Esophagus muscularis mucosa (tissue), 4 donors: ENCODE results near the gene PRICKLE3. TPM values are rescaled to one million over a fixed set of nuclear protein-coding genes. Genes with fewer than 3 reads are reported as not detected.

Source experiments
- DNase-seq: peaks from one replicate; pipeline ENCODE4 v3.0.0-alpha.2; 2017; ENCODE audit errors: extremely low spot score
- H3K27ac ChIP-seq, 4 donors: fragments of 200-600 bp; sonication (generic); replicated peaks in 1 of 4; 1 replicate in 3 of 4; 2 replicates in 1 of 4; pipeline ENCODE4 v1.5.1; 2016 to 2019; ENCODE audit warnings: mild to moderate bottlenecking in 1 of 4
- H3K27me3 ChIP-seq, 4 donors: fragments of 200-600 bp; sonication (generic); one replicate each; pipeline versions ENCODE4 v1.5.1 to v1.6.0; 2016 to 2019
- H3K36me3 ChIP-seq, 4 donors: fragments of 200-600 bp; sonication (generic); one replicate each; pipeline ENCODE4 v1.5.1; 2016 to 2019
- H3K4me1 ChIP-seq, 4 donors: fragments of 200-600 bp; sonication (generic); one replicate each; pipeline ENCODE4 v1.5.1; 2016 to 2019
- H3K4me3 ChIP-seq, 4 donors: fragments of 200-600 bp; sonication (generic); 1 replicate in 2 of 4; 2 replicates in 2 of 4; pipeline ENCODE4 v1.5.1; 2016 to 2019; ENCODE audit warnings: mild to moderate bottlenecking in 4 of 4, moderate library complexity in 1 of 4
- H3K9me3 ChIP-seq, 4 donors: fragments of 200-600 bp; sonication (generic); 1 replicate in 3 of 4; 2 replicates in 1 of 4; pipeline ENCODE4 v1.5.1; 2016 to 2019
- CTCF ChIP-seq, 3 experiments: fragments of 200-600 bp in 2 of 3; fragments of 450-650 bp in 1 of 3; sonication (generic) in 2 of 3; IDR thresholded peaks; one replicate each; pipeline ENCODE4 v1.5.1; 2017 to 2019; ENCODE audit warnings: antibody characterized with exemption in 3 of 3, mild to moderate bottlenecking in 2 of 3, moderate library complexity in 1 of 3
- EP300 ChIP-seq: sonication (generic); formaldehyde crosslinking; IDR thresholded peaks from one replicate; pipeline ENCODE4 v1.6.1; 2017; ENCODE audit warnings: antibody characterized with exemption
- POLR2A ChIP-seq: fragments of 450-650 bp; IDR thresholded peaks from one replicate; pipeline ENCODE4 v1.6.1; 2017; ENCODE audit warnings: antibody characterized with exemption, moderate library complexity, mild to moderate bottlenecking, low read depth
- POLR2AphosphoS5 ChIP-seq, 2 donors: sonication (generic); formaldehyde crosslinking; IDR thresholded peaks; one replicate each; pipeline ENCODE4 v1.6.1; 2017; ENCODE audit warnings: antibody characterized with exemption in 2 of 2
- WGBS: methylation state at CpG from one replicate; pipeline ENCODE4 v1.1.5; 2018; 5-methylcytosine and 5-hydroxymethylcytosine counted together
- intact Hi-C: fragments of 100-400 bp; cut with DNase I; formaldehyde crosslinking; loops from one replicate; pipeline ENCODE4 v1.15.1; 2023
- total RNA-seq, 4 donors: library from RNA; depleted of rRNA; stranded (reverse); fragments of >200 nt; gene quantifications; one replicate each; pipeline versions ENCODE4 v1.1.0 to v1.2.1, GENCODE V29; 2016

Gene PRICKLE3
- total RNA-seq, 4 donors from 2014 or later: 7.6 to 16.2 (median 12.3) TPM

- 55% methylated on average over 4 of the region's 4 CpGs for WGBS
Observed at GRCh38 chrX:49204709-49205108, 18.5 kb upstream of the PRICKLE3 start.

GRCh38 chrX:49204017-49204416 lies 17.8 kb upstream of the PRICKLE3 start:
- H3K4me1 ChIP-seq: peaks cover 4 to 15% (median 13%) of the 10 kb centered on the region in 4 donors
- H3K27me3 ChIP-seq: peaks cover 0 to 11% (median 0%) of the 10 kb centered on the region in 4 donors
- no peaks in the 10 kb centered on the region for H3K36me3 ChIP-seq
- no peak for TF ChIP-seq EP300
- TF ChIP-seq POLR2A: no peak
- TF ChIP-seq CTCF (IDR thresholded peaks at IDR 0.05): no peak
- TF ChIP-seq POLR2AphosphoS5 (IDR thresholded peaks at IDR 0.05): no peak
- no peaks in the 10 kb centered on the region for H3K9me3 ChIP-seq
- no peak overlapping the region for H3K4me3 ChIP-seq
- H3K27ac ChIP-seq: no peak overlapping the region
- intact Hi-C loops: loop anchor here (5.0 kb wide), 1 partner anchor 33 kb away; the partner anchor contains the start of gene CCDC22
- DNase-seq: no peak
- 84% methylated on average over 6 of the region's 6 CpGs for WGBS

More at GRCh38 chrX:49204709-49205108, 18.5 kb upstream of the PRICKLE3 start:
- peaks cover 2 to 8% (median 7%) of the 10 kb centered on the region in 4 donors for H3K4me1 ChIP-seq
- no peak overlapping the region for H3K4me3 ChIP-seq
- H3K27me3 ChIP-seq: peaks cover 0 to 11% (median 3%) of the 10 kb centered on the region in 4 donors
- H3K9me3 ChIP-seq: no peaks in the 10 kb centered on the region
- DNase-seq: no peak
- no peaks in the 10 kb centered on the region for H3K36me3 ChIP-seq
- intact Hi-C loops: loop anchor here (5.0 kb wide), 1 partner anchor 33 kb away; the partner anchor contains the start of gene CCDC22
- TF ChIP-seq EP300 (no peak), POLR2A (no peak), POLR2AphosphoS5 (IDR thresholded peaks at IDR 0.05) (no peak), CTCF (IDR thresholded peaks at IDR 0.05) (no peak)
- no peak overlapping the region for H3K27ac ChIP-seq

GRCh38 chrX:49203536-49203935 lies 17.4 kb upstream of the PRICKLE3 start:
- H3K36me3 ChIP-seq: no peaks in the 10 kb centered on the region
- 60% methylated on average over 3 of the region's 3 CpGs for WGBS
- TF ChIP-seq EP300 (no peak), POLR2AphosphoS5 (IDR thresholded peaks at IDR 0.05) (no peak), CTCF (IDR thresholded peaks at IDR 0.05) (no peak), POLR2A (no peak)
- H3K27ac ChIP-seq: no peak overlapping the region
- peaks cover 4 to 16% (median 13%) of the 10 kb centered on the region in 4 donors for H3K4me1 ChIP-seq
- H3K9me3 ChIP-seq: no peaks in the 10 kb centered on the region
- peaks cover 0 to 11% (median 0%) of the 10 kb centered on the region in 4 donors for H3K27me3 ChIP-seq
- intact Hi-C loops: loop anchor here (5.0 kb wide), 1 partner anchor 34 kb away; the partner anchor contains the start of gene CCDC22
- H3K4me3 ChIP-seq: no peak overlapping the region
- DNase-seq: no peak

- H3K27ac ChIP-seq: no peak overlapping the region
- H3K36me3 ChIP-seq: no peaks in the 10 kb centered on the region
- no peak overlapping the region for H3K4me3 ChIP-seq
- DNase-seq: no peak
- peaks cover 4 to 16% (median 13%) of the 10 kb centered on the region in 4 donors for H3K4me1 ChIP-seq
- no peaks in the 10 kb centered on the region for H3K9me3 ChIP-seq
- H3K27me3 ChIP-seq: peaks cover 0 to 8% (median 0%) of the 10 kb centered on the region in 4 donors
- WGBS: 82% methylated on average over 2 of the region's 2 CpGs
- intact Hi-C loops: loop anchor here (5.0 kb wide), 1 partner anchor 35 kb away; the partner anchor contains the start of gene CCDC22
- TF ChIP-seq CTCF (IDR thresholded peaks at IDR 0.05) (no peak), EP300 (no peak), POLR2AphosphoS5 (IDR thresholded peaks at IDR 0.05) (no peak), POLR2A (no peak)
Observed at GRCh38 chrX:49202022-49202421, 15.8 kb upstream of the PRICKLE3 start.
